Measurements from ENCODE around the gene FOXK1. TPM values are rescaled to one million over a fixed set of nuclear protein-coding genes. Genes with fewer than 3 reads are reported as not detected.

Gene FOXK1
- polyA plus RNA-seq, 1 experiment: 3.4 TPM

DNA sequence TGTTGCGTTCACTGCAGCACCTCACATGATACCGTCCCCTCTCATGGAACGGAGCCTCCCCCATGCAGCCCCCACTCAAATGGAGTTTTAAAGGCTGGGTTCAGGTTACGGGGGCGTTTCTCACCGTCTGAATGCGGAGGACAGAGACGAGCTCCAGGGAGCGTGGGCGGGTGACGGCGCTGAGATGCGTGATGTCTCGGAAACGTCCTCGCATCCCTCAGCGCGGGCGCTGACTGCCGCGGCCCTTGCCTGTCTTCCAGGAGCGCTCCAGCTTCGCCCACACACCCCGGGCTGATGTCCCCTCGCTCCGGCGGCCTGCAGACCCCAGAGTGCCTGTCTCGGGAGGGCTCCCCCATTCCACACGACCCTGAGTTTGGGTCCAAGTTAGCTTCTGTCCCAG, 76.7 kb downstream of the FOXK1 start:
- TF ChIP-seq CTCF (IDR thresholded peaks at IDR 0.05; ENCODE audit: low read depth, low read length): no peak
- ChIA-PET POLR2A (interaction anchor here (1.7 kb wide), 1 partner anchor 16 kb away, joined by 6 read pairs; the partner anchor contains the start of gene AP5Z1), CTCF (no interaction called here)
- Histone ChIP-seq H3K27ac (ENCODE audit: low read depth, low read length) (no peak overlapping the region), H3K27me3 (ENCODE audit: control insufficient read depth, insufficient read depth, low read length) (no peaks in the 10 kb centered on the region), H3K4me3 (ENCODE audit: low read depth, low read length) (no peak overlapping the region), H3K9me3 (ENCODE audit: control insufficient read depth, insufficient read depth, low read length) (no peaks in the 10 kb centered on the region; the same call in 1 of the 2 replicates)
- no peak for DNase-seq (ENCODE audit: low read depth, low spot score)

DNA sequence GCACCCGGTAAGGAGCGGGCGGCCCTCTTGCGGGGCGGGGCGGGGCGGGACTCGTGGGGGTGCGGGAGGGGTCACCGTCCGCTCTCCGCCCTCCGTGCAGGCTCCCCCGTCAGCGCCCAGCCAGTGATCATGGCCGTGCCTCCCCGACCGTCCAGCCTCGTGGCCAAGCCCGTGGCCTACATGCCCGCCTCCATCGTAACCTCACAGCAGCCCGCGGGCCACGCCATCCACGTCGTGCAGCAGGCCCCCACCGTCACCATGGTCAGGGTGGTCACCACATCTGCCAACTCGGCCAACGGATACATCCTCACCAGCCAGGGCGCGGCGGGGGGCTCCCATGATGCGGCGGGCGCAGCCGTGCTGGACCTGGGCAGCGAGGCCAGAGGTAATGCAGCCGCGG, 77.1 kb downstream of the FOXK1 start:
- Histone ChIP-seq H3K27ac (ENCODE audit: low read depth, low read length) (no peak overlapping the region), H3K4me3 (ENCODE audit: low read depth, low read length) (no peak overlapping the region), H3K27me3 (ENCODE audit: control insufficient read depth, insufficient read depth, low read length) (no peaks in the 10 kb centered on the region), H3K9me3 (ENCODE audit: control insufficient read depth, insufficient read depth, low read length) (no peaks in the 10 kb centered on the region; the same call in 1 of the 2 replicates)
- ChIA-PET CTCF (no interaction called here), POLR2A (interaction anchor here (0.8 to 1.7 kb wide), 2 partner anchors 16 kb away, joined by 3 to 6 read pairs; partner anchors contain the start of gene AP5Z1)
- no peak for DNase-seq (ENCODE audit: low read depth, low spot score)
- no peak for TF ChIP-seq CTCF (IDR thresholded peaks at IDR 0.05; ENCODE audit: low read depth, low read length)

DNA sequence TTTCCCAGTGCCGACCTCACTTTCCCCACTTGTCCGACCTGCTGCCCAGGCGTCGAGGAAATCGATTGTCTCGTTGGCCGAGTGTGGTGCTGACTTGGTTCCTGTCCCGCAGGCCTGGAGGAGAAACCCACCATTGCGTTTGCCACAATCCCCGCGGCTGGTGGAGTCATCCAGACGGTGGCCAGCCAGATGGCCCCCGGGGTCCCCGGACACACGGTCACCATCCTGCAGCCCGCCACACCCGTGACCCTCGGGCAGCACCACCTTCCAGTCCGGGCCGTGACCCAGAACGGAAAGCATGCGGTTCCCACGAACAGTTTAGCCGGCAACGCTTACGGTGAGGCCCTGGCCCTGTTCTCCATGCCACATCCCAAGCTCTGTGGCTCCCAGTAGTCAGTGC, 78.9 kb downstream of the FOXK1 start:
- Histone ChIP-seq H3K27me3 (ENCODE audit: control insufficient read depth, insufficient read depth, low read length) (no peaks in the 10 kb centered on the region), H3K4me3 (ENCODE audit: low read depth, low read length) (no peak overlapping the region), H3K27ac (ENCODE audit: low read depth, low read length) (no peak overlapping the region), H3K9me3 (ENCODE audit: control insufficient read depth, insufficient read depth, low read length) (no peaks in the 10 kb centered on the region; the same call in 1 of the 2 replicates)
- ChIA-PET POLR2A (no interaction called here), CTCF (no interaction called here)
- DNase-seq (ENCODE audit: low read depth, low spot score): no peak
- no peak for TF ChIP-seq CTCF (IDR thresholded peaks at IDR 0.05; ENCODE audit: low read depth, low read length)

GRCh38 chr7:4762121-4763055, 80.3 kb downstream of the FOXK1 start:
- Histone ChIP-seq H3K9me3 (ENCODE audit: control insufficient read depth, insufficient read depth, low read length) (no peaks in the 10 kb centered on the region; the same call in 1 of the 2 replicates), H3K27ac (ENCODE audit: low read depth, low read length) (no peak overlapping the region), H3K27me3 (ENCODE audit: control insufficient read depth, insufficient read depth, low read length) (no peaks in the 10 kb centered on the region), H3K4me3 (ENCODE audit: low read depth, low read length) (no peak overlapping the region)
- no peak for DNase-seq (ENCODE audit: low read depth, low spot score)
- CTCF ChIA-PET: no interaction called here
- no peak for TF ChIP-seq CTCF (IDR thresholded peaks at IDR 0.05; ENCODE audit: low read depth, low read length)
- POLR2A ChIA-PET: no interaction called here
